ENCODE measurements around the gene FDXR.

Gene FDXR

GRCh38 chr17:74852237-74853047, 20.4 kb downstream of the FDXR start:
- peaks cover 0 to 80% (median 22%) of the 10 kb centered on the region in 5 experiments for H3K27me3 ChIP-seq (replicated peaks in 2 of 5; ENCODE audit: control insufficient read depth in 4 of 5, insufficient read depth in 5 of 5, low read length in 4 of 5)
- DNase-seq = peak; percentile 36 to 79 (median 75)
- ChIA-PET CTCF (interaction anchor here (0.8 to 5.0 kb wide), 3 partner anchors 12 to 93 kb away, joined by 3 to 34 read pairs (median 4); no protein-coding TSS in a partner anchor), POLR2A (interaction anchor here (0.7 kb wide), 1 partner anchor 609 kb away, joined by 3 read pairs; no protein-coding TSS in a partner anchor)
- H3K9me3 ChIP-seq (ENCODE audit: control extremely low read depth in 1 of 5, control insufficient read depth in 4 of 5, insufficient read depth in 2 of 5, low read depth in 1 of 5, low read length in 4 of 5) = no peaks in the 10 kb centered on the region
- no peaks in the 10 kb centered on the region for H3K36me3 ChIP-seq (ENCODE audit: control insufficient read depth in 4 of 4, insufficient read depth in 4 of 4, low read length in 3 of 4)
- H3K4me1 ChIP-seq (ENCODE audit: control extremely low read depth in 1 of 4, control insufficient read depth in 4 of 4, insufficient read depth in 4 of 4, low read length in 3 of 4) = peaks cover 0 to 9% (median 7%) of the 10 kb centered on the region in 4 experiments
- peak overlapping the region in 3 of 7 experiments; percentile 1 to 38 (median 4) for H3K4me3 ChIP-seq (ENCODE audit: control insufficient read depth in 1 of 7, extremely low read depth in 1 of 7, insufficient read depth in 4 of 7, low read depth in 2 of 7, low read length in 6 of 7)
- no peak overlapping the region for H3K27ac ChIP-seq (ENCODE audit: insufficient read depth in 1 of 2, low read depth in 1 of 2, low read length in 2 of 2, poor library complexity in 1 of 2, severe bottlenecking in 2 of 2)
- 9% methylated on average over 60 of the region's 76 CpGs for WGBS (ENCODE audit: insufficient coverage)

GRCh38 chr17:74851612-74852236, 21.1 kb downstream of the FDXR start:
- Histone ChIP-seq H3K9me3 (ENCODE audit: control extremely low read depth in 1 of 5, control insufficient read depth in 4 of 5, insufficient read depth in 2 of 5, low read depth in 1 of 5, low read length in 4 of 5) (no peaks in the 10 kb centered on the region), H3K36me3 (ENCODE audit: control insufficient read depth in 4 of 4, insufficient read depth in 4 of 4, low read length in 3 of 4) (no peaks in the 10 kb centered on the region), H3K27ac (ENCODE audit: insufficient read depth in 1 of 2, low read depth in 1 of 2, low read length in 2 of 2, poor library complexity in 1 of 2, severe bottlenecking in 2 of 2) (no peak overlapping the region), H3K27me3 (replicated peaks in 2 of 5; ENCODE audit: control insufficient read depth in 4 of 5, insufficient read depth in 5 of 5, low read length in 4 of 5) (peaks cover 0 to 73% (median 15%) of the 10 kb centered on the region in 5 experiments), H3K4me1 (ENCODE audit: control extremely low read depth in 1 of 4, control insufficient read depth in 4 of 4, insufficient read depth in 4 of 4, low read length in 3 of 4) (peaks cover 0 to 9% (median 7%) of the 10 kb centered on the region in 4 experiments), H3K4me3 (ENCODE audit: control insufficient read depth in 1 of 7, extremely low read depth in 1 of 7, insufficient read depth in 4 of 7, low read depth in 2 of 7, low read length in 6 of 7) (no peak overlapping the region)
- WGBS (ENCODE audit: insufficient coverage) = 68% methylated on average over 24 of the region's 29 CpGs
- no peak for DNase-seq
- ChIA-PET CTCF (interaction anchor here (1.6 to 5.0 kb wide), 2 partner anchors 13 to 33 kb away, joined by 4 to 34 read pairs; no protein-coding TSS in a partner anchor), POLR2A (no interaction called here)

- Histone ChIP-seq H3K27ac (ENCODE audit: insufficient read depth in 1 of 2, low read depth in 1 of 2, low read length in 2 of 2, poor library complexity in 1 of 2, severe bottlenecking in 2 of 2) (no peak overlapping the region), H3K4me1 (ENCODE audit: control extremely low read depth in 1 of 4, control insufficient read depth in 4 of 4, insufficient read depth in 4 of 4, low read length in 3 of 4) (peaks cover 0 to 9% (median 7%) of the 10 kb centered on the region in 4 experiments), H3K4me3 (ENCODE audit: control insufficient read depth in 1 of 7, extremely low read depth in 1 of 7, insufficient read depth in 4 of 7, low read depth in 2 of 7, low read length in 6 of 7) (no peak overlapping the region), H3K36me3 (ENCODE audit: control insufficient read depth in 4 of 4, insufficient read depth in 4 of 4, low read length in 3 of 4) (no peaks in the 10 kb centered on the region), H3K9me3 (ENCODE audit: control extremely low read depth in 1 of 5, control insufficient read depth in 4 of 5, insufficient read depth in 2 of 5, low read depth in 1 of 5, low read length in 4 of 5) (no peaks in the 10 kb centered on the region), H3K27me3 (replicated peaks in 2 of 5; ENCODE audit: control insufficient read depth in 4 of 5, insufficient read depth in 5 of 5, low read length in 4 of 5) (peaks cover 0 to 72% (median 15%) of the 10 kb centered on the region in 5 experiments)
- 63% methylated on average over 3 of the region's 3 CpGs for WGBS (ENCODE audit: insufficient coverage)
- CTCF ChIA-PET = interaction anchor here (1.2 to 1.6 kb wide), 2 partner anchors 32 to 38 kb away, joined by 3 to 4 read pairs; no protein-coding TSS in a partner anchor
- no peak for DNase-seq
- POLR2A ChIA-PET = no interaction called here
Observed at GRCh38 chr17:74850914-74851313, 21.9 kb downstream of the FDXR start.

DNA sequence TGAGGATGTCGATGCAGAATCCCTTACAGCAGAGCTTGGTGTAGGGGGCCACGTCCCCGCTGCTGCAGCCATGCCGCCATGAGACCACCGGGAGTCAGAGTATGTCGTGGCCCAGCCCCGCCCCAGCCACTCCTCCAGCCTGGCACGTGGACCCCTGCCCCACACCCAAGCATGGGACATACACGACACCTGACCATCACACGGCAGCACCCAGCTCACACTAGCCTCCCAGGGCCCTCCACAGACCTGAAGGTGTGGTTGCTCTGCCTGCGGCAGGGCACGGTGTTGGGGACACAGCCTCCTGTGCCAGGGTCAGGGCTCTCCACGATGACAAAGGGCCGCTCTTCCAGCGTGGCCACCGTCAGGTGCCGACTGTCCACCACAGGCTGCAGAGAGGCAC, 22.5 kb downstream of the FDXR start:
- no peaks in the 10 kb centered on the region for H3K9me3 ChIP-seq (ENCODE audit: control extremely low read depth in 1 of 5, control insufficient read depth in 4 of 5, insufficient read depth in 2 of 5, low read depth in 1 of 5, low read length in 4 of 5)
- no peak overlapping the region for H3K4me3 ChIP-seq (ENCODE audit: control insufficient read depth in 1 of 7, extremely low read depth in 1 of 7, insufficient read depth in 4 of 7, low read depth in 2 of 7, low read length in 6 of 7)
- POLR2A ChIA-PET = no interaction called here
- H3K4me1 ChIP-seq (ENCODE audit: control extremely low read depth in 1 of 4, control insufficient read depth in 4 of 4, insufficient read depth in 4 of 4, low read length in 3 of 4) = peaks cover 0 to 9% (median 7%) of the 10 kb centered on the region in 4 experiments
- no peak for DNase-seq
- no peaks in the 10 kb centered on the region for H3K36me3 ChIP-seq (ENCODE audit: control insufficient read depth in 4 of 4, insufficient read depth in 4 of 4, low read length in 3 of 4)
- H3K27me3 ChIP-seq (replicated peaks in 2 of 5; ENCODE audit: control insufficient read depth in 4 of 5, insufficient read depth in 5 of 5, low read length in 4 of 5) = peaks cover 0 to 68% (median 15%) of the 10 kb centered on the region in 5 experiments
- CTCF ChIA-PET = interaction anchor here (1.2 kb wide), 1 partner anchor 38 kb away, joined by 3 read pairs; no protein-coding TSS in a partner anchor
- WGBS (ENCODE audit: insufficient coverage) = 93% methylated on average over 14 of the region's 17 CpGs
- H3K27ac ChIP-seq (ENCODE audit: insufficient read depth in 1 of 2, low read depth in 1 of 2, low read length in 2 of 2, poor library complexity in 1 of 2, severe bottlenecking in 2 of 2) = no peak overlapping the region

GRCh38 chr17:74848656-74849399, 24.0 kb downstream of the FDXR start:
- POLR2A ChIA-PET = no interaction called here
- no peaks in the 10 kb centered on the region for H3K9me3 ChIP-seq (ENCODE audit: control extremely low read depth in 1 of 5, control insufficient read depth in 4 of 5, insufficient read depth in 2 of 5, low read depth in 1 of 5, low read length in 4 of 5)

GRCh38 chr17:74846621-74847020, 26.2 kb downstream of the FDXR start:
- ChIA-PET POLR2A (no interaction called here), CTCF (interaction anchor here (1.2 to 1.4 kb wide), 3 partner anchors 9 to 18 kb away, joined by 3 to 4 read pairs (median 4); no protein-coding TSS in a partner anchor)
- Histone ChIP-seq H3K4me3 (ENCODE audit: control insufficient read depth in 1 of 7, extremely low read depth in 1 of 7, insufficient read depth in 4 of 7, low read depth in 2 of 7, low read length in 6 of 7) (no peak overlapping the region), H3K27ac (ENCODE audit: insufficient read depth in 1 of 2, low read depth in 1 of 2, low read length in 2 of 2, poor library complexity in 1 of 2, severe bottlenecking in 2 of 2) (no peak overlapping the region), H3K9me3 (ENCODE audit: control extremely low read depth in 1 of 5, control insufficient read depth in 4 of 5, insufficient read depth in 2 of 5, low read depth in 1 of 5, low read length in 4 of 5) (no peaks in the 10 kb centered on the region), H3K27me3 (replicated peaks in 2 of 5; ENCODE audit: control insufficient read depth in 4 of 5, insufficient read depth in 5 of 5, low read length in 4 of 5) (peaks cover 3 to 62% (median 8%) of the 10 kb centered on the region in 5 experiments), H3K4me1 (ENCODE audit: control extremely low read depth in 1 of 4, control insufficient read depth in 4 of 4, insufficient read depth in 4 of 4, low read length in 3 of 4) (peaks cover 0 to 11% (median 10%) of the 10 kb centered on the region in 4 experiments), H3K36me3 (ENCODE audit: control insufficient read depth in 4 of 4, insufficient read depth in 4 of 4, low read length in 3 of 4) (no peaks in the 10 kb centered on the region)
- DNase-seq = no peak
- 98% methylated on average over 14 of the region's 16 CpGs for WGBS (ENCODE audit: insufficient coverage)

More at GRCh38 chr17:74848656-74849399, 24.0 kb downstream of the FDXR start:
- CTCF ChIA-PET = no interaction called here
- WGBS (ENCODE audit: insufficient coverage) = 83% methylated on average over 5 of the region's 9 CpGs
- peaks cover 3 to 62% (median 14%) of the 10 kb centered on the region in 5 experiments for H3K27me3 ChIP-seq (replicated peaks in 2 of 5; ENCODE audit: control insufficient read depth in 4 of 5, insufficient read depth in 5 of 5, low read length in 4 of 5)
- DNase-seq = no peak
- H3K4me1 ChIP-seq (ENCODE audit: control extremely low read depth in 1 of 4, control insufficient read depth in 4 of 4, insufficient read depth in 4 of 4, low read length in 3 of 4) = peaks cover 0 to 9% (median 7%) of the 10 kb centered on the region in 4 experiments
- no peak overlapping the region for H3K4me3 ChIP-seq (ENCODE audit: control insufficient read depth in 1 of 7, extremely low read depth in 1 of 7, insufficient read depth in 4 of 7, low read depth in 2 of 7, low read length in 6 of 7)
- no peak overlapping the region for H3K27ac ChIP-seq (ENCODE audit: insufficient read depth in 1 of 2, low read depth in 1 of 2, low read length in 2 of 2, poor library complexity in 1 of 2, severe bottlenecking in 2 of 2)
- no peaks in the 10 kb centered on the region for H3K36me3 ChIP-seq (ENCODE audit: control insufficient read depth in 4 of 4, insufficient read depth in 4 of 4, low read length in 3 of 4)

Data from common myeloid progenitor, CD34-positive (primary cell).